Middle frontal gyrus (tissue), 1 donor: ENCODE data around the gene CHST3.
"Not testable (repeated sequence)": the region's sequence is repeated elsewhere in the genome, so short reads cannot be mapped to it uniquely, and the experiment has no call there.

ENCODE experiments used
- DNase-seq: peaks from one replicate; pipeline ENCODE4 v3.0.0-alpha.2; 2015; ENCODE audit warnings: low spot score; ENCODE audit errors: extremely low spot score

CHST3 gene

DNA sequence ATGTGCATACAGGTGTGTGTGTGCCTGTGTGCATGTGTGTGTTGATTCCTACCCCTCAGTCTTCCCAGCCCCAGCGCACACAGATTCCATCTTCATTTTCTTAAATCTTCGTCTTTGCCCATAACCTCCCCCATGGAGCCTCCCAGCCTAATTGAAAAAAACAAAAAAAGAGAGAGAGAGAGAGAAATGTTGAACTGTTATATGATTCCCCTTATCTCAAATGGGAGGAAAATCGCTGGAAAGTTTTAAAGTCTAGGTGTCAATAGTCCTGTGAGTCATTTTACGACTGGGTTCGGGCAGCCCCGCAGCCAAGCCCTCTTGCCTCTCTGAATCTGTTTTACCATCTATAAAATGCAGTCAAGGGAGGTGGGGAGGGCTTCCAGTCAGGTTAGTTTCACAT is 63.3 kb downstream of the CHST3 start:
- no peak for DNase-seq

DNA sequence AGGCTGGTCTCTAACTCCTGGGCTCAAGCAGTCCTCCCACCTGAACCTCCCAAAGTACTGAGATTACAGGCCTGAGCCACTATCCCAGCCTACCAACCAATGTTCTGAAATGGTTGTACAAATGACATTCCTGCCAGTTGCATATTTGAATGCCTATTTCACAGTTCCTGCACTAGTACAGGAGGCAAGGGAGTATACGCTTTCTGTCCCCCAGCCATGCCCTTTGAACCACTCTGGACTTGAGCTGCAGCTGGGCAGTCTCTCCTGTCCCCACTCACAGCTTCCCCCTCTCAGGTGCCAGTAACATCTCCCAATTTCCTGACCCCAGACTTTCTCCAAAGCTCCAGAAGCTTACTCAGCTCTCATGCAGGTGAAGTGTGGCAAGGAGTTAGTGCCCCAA is 65.2 kb downstream of the CHST3 start:
- DNase-seq = no peak

DNA sequence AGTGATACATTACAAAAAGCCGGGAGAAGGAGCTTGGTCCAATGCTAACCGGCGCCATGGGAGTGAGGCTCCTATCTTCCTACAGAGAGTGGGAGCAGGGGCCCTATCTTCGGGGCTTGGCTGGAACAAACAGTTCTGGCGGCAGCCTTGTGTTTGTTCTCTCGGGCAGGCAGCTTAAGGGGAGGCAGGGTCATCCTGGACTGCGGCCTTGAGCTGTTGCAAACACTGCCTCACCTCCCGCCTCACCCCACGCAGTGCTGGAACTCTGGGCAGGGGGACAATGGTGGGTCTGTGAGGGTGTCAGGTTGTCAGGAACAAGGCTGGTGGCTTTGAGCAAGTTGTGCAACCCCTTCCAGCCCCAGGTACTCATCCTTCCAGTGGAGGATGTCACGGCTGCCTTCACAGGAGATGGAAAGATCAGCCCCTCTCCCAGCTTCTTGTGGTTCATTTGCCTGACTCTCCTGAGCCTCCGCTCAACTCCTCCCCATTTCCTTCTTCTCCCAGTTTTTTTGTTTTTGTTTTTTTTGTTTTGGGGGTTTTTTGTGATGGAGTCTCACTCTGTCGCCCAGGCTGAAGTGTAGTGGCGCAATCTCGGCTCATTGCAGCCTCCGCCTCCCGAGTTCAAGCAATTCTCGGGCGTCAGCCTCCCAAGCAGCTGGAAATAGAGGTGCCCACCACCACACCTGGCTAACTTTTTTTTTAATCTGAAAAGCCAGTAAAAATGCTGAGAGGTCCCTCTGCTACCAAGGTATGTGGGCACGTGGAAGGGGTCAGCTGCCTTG is 66.8 kb downstream of the CHST3 start:
- no peak for DNase-seq

DNA sequence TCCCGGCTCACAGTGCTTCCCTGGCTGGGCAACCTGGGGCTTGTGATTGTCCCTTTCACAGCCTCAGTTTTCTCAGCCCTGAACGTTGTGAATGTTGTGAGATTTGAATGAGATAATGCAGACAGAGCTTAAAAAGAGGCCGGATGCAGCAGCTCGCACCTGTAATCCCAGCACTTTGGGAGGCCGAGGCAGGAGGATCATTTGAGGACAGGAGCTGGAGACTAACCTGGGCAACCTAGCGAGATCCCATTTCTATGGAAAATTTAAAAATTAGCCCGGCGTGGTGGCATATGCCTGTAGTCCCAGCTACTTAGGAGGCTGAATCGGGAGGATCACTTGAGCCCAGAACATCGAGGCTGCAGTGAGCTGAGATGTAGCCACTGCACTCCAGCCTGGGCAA is 67.5 kb downstream of the CHST3 start:
- no peak for DNase-seq

DNA sequence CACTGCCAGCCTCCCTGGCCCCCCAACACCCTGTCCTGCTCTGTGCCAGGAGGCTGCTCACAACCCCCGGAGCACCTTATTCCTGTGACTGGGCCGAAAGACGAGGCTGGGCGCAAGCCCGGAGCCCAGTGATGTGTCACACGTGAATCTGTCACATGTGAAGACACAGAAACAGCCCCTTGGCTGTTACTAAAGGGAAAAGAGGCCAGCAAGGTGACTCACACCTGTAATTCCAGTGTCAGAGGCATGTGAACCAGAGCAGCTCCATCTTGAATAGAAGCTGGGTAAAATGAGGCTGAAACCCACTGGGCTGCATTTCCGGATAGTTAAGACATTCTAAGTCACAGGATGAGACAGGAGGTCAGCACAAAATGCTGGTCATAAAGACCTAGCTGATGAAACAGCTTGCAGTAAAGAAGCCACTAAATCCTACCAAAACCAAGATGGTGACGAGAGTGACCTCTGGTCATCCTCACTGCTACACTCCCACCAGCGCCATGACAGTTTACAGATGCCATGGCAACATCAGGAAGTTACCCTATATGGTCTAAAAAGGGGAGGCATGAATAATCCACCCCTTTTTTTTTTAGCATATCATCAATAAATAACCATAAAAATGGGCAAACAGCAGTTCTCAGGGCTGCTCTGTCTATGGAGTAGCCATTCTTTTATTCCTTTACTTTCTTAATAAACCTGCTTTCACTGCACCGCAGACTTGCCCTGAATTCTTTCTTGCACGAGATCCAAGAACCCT is 68.4 kb downstream of the CHST3 start:
- DNase-seq = not testable (repeated sequence)

DNA sequence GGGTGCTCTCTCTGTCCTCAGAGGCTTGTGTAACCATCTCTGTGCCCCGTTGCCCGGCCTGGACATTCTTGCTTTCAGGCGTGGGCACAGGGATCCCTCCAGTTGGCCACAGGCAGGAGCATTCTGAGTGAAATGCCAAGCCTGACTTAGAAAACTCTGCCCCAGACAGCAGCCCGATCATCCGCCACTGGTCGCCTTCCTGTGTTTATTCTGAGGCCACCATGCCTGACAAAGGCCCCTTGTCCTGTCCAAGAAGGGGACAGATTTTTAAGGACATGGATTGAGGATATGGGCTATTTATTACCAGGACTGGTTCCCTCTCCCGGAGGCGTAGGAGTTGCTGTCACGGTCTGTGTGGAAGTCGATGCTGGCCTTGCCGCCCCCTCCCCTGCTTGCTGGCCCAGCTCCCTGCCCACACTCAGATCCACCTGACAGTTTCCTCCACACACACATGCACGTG is 69.9 kb downstream of the CHST3 start:
- DNase-seq = no peak

DNA sequence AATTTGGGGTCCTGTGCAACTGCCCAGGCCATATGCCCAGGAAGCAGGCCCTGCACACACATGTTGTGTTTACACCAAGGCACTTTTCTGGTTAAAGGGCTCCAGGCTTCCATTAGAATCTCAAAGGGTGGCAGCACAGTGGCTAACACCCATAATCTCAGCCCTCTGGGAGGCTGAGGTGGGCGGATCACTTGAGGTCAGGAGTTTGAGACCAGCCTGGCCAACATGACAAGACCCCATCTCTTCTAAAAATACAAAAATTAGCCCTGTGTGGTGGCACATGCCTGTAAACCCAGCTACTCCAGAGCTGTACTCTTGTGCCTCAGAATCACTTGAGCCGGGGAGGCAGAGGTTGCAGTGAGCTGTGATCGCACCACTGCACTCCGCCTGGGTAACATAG is 70.6 kb downstream of the CHST3 start:
- DNase-seq = no peak

DNA sequence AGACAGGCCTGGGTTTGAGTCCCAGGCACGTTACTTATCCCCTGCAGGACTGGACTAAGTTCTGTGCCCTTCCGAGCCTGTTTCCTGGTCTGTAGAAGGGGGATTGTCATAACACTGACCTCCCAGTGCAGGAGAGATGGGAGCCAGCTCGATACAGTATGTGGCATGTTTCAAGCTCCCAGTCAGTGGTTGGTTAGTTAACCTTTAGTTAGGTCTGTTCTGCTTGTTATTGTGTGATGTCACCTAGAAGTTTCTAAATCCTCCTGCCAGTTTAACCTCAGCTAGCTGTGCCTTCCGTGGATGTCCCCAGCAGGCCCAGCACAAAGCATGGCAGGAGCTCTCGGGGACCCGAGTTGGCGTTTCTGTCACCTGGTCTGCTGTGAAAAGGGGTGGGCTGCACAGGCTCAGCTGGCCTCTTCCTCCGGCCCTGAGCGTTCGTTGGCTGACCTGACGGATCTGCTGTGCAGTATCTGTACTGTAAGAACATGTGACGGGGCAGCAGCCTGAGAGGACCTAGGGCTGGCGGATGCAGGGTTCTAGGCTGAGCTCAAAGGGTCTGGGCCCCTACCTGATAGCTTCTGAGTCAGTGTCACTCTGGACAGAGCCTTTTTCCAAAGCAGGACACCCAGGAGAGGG is 71.2 kb downstream of the CHST3 start:
- DNase-seq = no peak

DNA sequence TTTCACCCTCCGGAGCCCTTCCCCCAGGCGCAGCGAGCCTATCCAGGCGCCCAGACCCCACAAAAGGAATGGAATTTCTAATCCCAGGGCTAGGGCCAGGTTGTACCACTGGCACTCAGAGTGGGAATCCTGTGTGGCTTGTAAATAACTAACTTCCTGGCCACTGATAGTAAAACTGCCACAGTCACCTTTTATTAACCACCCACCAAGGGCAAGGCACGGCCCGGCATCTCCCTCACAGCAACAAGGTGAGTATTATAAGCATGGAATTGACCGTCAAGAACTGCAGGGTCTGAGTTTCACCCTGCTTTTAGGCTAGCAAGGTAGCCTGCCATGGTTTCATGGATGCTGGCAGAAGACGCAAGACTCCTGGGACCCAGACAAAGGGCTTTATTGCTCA is 73.1 kb downstream of the CHST3 start:
- no peak for DNase-seq

DNA sequence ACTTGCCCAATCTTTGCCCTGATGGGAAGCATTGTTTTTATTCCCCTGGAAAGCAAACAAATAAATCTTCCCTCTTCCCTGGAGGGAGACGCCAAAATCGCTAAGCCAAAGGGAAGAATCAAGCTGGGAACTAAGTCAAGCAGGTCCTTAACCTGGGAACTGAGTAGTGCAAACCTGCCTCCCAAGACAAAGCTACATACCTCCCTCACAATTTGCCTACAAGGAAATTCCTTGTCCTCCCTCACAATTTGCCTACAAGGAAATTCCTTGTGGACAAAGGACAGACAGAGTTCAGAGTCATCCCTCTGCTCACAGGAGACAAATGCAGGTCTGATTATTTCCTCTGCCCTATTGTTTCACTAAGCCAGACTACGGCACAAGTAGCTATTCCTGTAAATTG is 73.6 kb downstream of the CHST3 start:
- no peak for DNase-seq

DNA sequence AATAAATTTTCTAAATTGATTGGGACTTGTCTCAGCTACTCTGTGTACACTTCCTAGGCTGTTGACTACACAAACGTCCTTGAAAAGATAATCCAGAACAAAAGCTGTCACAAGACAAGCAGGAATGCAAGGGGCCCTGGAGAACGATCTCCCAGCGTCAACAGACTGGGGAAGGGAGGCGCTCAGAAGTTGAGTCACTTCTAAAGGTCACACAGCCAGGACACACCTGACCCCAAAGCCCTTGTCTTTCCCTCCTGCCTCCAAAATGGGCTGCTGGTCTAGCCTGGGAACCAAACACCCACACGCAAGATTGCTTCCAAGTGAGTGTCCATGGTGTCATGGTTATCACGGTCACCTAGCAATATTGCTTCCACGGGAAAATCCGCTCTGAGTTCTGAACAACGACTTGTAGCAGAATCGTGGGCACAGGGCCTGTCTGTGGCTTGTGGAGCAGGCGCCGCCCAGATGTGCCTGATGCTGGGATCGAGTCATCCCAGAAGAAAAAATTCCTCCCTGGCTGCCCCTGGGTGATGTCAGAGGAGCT is 74.3 kb downstream of the CHST3 start:
- no peak for DNase-seq

DNA sequence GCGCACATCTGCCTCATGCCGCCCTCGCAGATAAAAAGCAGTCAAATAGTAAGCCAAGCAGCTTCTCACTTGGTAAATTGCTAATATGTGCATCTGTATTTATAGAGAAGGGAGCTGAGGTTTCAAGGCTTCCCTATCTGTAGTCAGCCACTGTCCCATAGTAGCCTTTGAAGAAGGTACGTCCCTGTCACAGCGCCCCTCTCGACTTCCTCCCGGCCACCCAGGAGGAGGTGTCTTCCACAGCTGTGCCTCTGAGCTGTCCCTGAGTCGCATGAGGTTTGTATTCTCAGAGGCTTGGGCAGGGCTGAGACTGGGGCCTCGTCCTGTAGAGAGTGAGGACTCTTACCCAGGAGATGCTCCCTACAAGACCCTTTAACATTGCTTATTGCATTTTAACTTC is 75.2 kb downstream of the CHST3 start:
- DNase-seq = no peak

DNA sequence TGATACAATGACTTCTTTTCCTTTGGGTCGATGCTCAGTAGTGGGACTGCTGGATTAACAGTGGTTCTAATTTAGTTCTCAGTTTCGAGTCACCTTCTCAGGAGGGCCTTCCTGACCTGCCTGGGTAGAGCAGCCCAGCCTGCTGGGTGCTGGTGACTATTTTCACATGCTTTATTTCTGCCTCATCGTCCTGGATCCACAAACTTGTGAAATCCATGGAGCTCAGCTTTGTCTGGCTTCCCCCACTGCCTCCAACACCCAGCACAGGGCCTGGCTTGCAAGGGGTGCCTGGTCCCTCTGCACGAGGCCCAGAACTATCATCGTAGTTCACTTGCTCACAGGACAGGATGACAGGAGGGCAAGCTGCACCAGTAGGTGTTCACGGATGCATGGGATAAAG is 77.3 kb downstream of the CHST3 start:
- no peak for DNase-seq

DNA sequence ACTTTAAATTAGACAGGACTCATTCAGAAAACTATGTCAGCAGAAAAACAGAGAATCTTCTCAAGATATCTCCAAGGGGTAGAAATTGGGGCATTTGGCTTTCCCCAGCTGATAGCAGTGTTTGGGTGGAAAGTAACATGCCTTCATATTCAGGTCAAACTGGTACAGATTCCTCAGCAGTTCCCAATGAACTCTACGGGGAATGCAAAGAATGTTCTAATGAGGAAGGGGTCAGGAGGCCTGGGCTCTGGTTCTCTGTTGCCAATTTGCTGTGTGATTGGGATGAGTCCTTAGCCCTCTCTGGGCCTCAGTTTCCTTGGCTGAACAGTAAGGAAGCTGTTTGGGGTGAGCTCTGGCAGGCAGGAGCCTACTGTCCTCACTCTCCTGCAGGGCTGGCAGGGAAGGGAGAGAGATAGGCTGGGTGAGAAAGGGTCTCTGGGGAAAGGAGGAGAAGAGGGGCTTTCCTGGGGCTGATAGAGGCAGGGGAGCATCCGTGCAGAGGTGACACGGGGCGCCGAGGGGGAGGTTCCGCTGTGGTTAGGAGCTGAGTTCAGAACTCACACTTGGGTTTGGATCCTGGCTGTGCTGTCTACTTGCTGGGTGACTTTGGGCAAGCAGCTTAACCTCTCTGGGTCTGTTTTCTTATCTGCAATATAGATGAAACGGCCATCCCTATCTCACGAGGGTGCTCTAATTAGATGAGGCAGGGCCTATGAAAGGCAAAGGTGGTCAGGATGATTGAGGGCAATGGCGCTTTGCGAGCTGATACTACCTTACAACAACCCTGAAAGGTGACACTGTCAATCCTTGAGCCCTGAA is 79.0 kb downstream of the CHST3 start:
- DNase-seq = no peak

DNA sequence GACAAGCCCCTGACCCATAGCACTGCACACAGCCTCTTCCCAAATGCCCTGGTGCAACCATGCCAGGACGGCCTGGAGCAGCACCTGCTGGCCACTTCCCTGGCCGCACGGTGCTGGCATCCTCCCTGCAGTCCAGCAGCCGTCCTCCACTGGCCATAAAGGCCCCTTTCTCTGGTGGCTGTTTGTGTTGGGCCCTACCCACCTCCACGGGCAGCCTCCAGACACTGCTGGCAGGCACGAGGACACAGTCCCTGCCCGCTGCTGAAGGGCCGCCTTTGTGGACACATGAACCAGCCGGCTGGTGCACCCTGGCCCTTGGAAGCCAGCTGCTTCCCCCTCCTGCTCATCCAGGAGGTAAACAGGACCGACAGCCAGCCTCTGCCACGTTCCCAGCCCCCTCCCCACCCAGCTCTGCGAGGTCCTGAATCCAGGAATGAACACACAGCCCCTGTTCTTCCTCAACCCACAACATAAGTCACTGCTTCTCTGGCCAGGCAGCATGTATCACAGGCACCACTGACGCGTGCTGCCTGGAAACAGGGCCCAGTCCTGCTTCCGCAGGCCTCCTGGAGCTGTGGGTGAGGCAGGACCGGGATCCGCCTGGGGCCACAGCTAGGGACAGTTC is 80.3 kb downstream of the CHST3 start:
- peak; percentile 69 for DNase-seq

DNA sequence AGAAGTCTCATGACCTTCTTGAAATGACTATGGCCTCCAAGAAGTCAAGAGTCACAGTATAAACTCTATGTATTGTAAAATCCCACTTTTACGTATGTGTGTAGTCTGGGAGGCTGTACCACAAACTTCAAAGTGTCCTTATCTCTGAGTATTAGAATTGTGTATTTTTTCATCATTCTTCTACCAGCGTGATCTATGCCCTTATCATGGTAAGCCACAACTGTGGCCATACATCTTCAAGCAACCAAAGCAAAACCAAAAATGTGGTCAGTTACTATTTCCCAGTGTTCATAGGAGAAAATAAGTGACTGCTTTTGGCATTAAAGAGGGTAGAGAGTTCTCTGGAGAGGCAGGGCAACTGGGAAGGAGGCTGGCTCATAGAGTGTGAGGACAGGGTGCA is 81.4 kb downstream of the CHST3 start:
- no peak for DNase-seq

DNA sequence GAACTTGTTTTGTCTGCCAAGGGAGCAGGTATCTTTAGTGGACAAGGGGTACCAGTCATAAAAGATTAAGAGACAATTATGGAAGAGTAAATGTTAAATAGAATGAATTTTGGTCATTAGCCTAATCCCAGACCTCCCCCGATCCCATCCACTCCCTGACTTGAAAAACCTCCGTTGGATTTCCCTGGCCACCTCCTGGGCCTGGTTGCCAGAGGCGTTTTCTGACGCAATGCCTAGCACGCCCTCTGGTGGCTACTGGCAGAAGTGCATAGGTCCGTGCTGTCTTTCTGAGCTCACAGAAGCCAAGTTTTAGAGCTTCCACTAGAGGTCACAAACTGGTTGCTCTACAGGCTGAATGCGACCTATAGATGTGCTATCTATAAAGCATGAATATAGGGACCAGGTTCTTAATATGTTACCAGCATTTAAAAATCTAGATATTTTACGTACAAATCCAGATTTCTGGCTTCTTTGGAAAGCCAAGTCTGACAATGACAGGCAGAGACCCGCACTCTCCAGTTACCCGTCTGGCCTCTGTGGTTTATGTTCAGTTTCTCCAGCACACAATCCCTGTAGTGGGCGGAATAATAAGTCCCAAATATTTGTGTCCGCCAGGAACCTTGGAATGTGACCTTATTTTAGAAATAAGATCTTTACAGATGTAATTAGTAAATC is 84.4 kb downstream of the CHST3 start:
- peak; percentile 91 for DNase-seq

DNA sequence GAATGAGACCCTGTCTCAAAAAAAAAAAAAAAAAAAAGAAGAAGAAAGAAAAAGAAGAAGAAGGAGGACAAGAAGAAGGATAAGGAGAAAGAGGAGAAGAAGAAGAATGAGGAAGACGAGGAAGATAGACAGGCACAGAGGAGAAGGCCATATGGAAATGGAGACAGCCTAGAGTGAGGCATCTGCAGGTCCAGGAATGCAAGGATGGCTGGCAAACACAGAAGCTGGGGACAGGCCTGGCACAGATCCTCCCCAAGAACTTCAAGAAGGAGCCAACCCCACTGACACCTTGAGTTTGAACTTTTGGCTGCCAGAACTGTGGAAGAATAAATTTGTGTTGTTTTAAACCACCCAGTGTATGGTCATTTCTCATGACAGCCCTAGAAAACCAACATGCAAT is 85.3 kb downstream of the CHST3 start:
- no peak for DNase-seq

DNA sequence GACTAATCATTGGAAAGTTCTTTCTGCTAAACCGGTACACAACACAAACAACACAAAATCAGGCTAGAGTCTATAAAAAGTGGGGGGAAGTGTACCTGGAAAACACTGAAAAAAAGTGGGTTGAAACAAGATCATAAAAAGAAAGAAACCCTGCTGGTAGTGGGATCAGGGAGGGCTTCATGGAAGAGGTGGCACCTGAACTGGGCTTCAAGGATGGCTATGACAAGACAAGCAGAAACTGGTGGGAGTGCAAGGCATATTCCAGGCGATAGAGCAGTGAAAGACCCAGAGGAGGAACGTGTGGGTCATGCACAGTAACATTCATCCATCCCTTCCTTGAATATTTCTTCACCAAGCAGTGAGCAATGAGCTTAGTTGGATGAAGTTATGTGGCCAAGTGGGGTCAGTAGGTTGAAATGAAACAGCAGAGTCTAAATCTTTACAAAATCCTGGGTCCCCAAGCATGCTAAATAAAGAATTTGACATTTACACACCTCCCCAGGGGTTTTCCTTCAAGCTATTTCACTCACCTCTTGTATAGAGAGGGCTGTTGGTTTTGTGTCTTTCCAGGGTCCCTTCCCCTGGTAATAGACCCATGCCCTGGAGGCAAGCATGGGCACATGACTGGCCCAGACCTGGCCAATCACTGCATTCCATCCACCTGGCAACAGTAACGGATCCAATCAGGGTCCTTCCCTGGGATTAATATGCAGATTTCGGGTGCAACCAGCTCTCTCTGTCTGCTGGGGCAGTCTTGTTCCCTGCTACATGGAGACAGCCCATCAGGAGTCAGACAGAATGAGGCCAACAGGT is 86.0 kb downstream of the CHST3 start:
- no peak for DNase-seq
